ENCODE results near the gene GLOD5. TPM values are rescaled to one million over a fixed set of nuclear protein-coding genes. Genes with fewer than 3 reads are reported as not detected.
"Not testable (repeated sequence)": the region's sequence is repeated elsewhere in the genome, so short reads cannot be mapped to it uniquely, and the experiment has no call there.

The GLOD5 gene
- total RNA-seq, 1 experiment from 2014 or later, result not detected

DNA sequence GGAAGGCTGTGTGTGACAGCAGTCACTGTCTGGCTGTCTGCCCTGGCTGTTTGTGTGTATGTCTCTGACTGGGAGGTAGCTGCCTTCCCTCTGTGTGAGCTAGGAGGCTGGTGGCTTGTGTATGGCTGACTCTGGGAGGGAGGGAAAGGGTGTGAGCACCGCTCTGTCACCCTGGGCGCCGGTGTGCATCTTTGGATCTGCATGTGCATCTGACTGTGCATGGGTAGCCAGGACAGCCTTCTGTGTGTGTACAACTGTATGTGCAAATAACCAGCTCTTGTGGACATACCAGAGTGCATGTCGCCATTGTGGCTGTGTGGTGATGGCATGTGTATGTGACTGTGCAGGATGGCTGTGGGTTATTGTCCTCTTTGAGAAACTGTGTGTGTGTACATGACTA is 57.3 kb downstream of the GLOD5 start:
- no peak for DNase-seq
- no peak overlapping the region for H3K4me3 ChIP-seq (ENCODE audit: insufficient read depth, low read depth, low read length)
- H3K36me3 ChIP-seq (replicated peaks; ENCODE audit: control insufficient read depth, insufficient read depth, low read length), result peaks cover 3% of the 10 kb centered on the region
- no peaks in the 10 kb centered on the region for H3K27me3 ChIP-seq (ENCODE audit: control insufficient read depth, insufficient read depth, low read length)

DNA sequence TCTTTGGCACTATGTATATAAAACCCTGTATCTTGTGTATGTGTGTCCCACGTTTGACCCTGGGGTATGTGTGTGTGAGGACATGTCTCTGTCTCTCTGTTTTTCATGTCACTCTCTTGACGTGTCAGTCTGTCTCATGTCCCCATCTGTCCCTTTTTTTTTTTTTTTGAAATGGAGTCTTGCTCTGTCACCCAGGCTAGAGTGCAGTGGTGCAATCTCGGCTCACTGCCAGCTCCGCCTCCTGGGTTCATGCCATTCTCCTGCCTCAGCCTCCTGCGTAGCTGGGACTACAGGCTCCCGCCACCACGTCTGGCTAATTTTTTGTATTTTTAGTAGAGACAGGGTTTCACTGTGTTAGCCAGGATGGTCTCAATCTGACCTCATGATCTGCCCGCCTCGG is 57.8 kb downstream of the GLOD5 start:
- DNase-seq; H3K36me3 ChIP-seq (replicated peaks; ENCODE audit: control insufficient read depth, insufficient read depth, low read length); H3K4me3 ChIP-seq (ENCODE audit: insufficient read depth, low read depth, low read length); H3K27me3 ChIP-seq (ENCODE audit: control insufficient read depth, insufficient read depth, low read length): not testable (repeated sequence)

DNA sequence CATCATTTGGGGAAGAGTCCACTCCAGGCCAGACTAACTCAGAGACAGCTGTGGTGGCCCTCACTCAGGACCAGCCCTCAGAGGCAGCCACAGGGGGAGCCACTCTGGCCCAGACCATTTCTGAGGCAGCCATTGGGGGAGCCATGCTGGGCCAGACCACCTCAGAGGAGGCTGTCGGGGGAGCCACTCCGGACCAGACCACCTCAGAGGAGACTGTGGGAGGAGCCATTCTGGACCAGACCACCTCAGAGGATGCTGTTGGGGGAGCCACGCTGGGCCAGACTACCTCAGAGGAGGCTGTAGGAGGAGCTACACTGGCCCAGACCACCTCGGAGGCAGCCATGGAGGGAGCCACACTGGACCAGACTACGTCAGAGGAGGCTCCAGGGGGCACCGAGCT is 61.5 kb downstream of the GLOD5 start:
- Histone ChIP-seq H3K27me3 (ENCODE audit: control insufficient read depth, insufficient read depth, low read length) (peaks cover 11% of the 10 kb centered on the region), H3K36me3 (replicated peaks; ENCODE audit: control insufficient read depth, insufficient read depth, low read length) (0 out of 2 replicates have a peak, but pooled peaks cover 3% of the 10 kb centered on the region), H3K4me3 (ENCODE audit: insufficient read depth, low read depth, low read length) (no peak overlapping the region)
- no peak for DNase-seq

Other genes with a start within 250 kb of the GLOD5 start
- gene EBP, start 239.9 kb upstream of the GLOD5 start, total RNA-seq (2014; rRNA removed; shearing (Covaris generic)), result 158 and 159 TPM in 2 replicates
- 4.0 and 6.5 TPM in 2 replicates for gene TBC1D25, start 222.0 kb upstream of the GLOD5 start, total RNA-seq (2014; rRNA removed; shearing (Covaris generic))
- gene RBM3, start 187.3 kb upstream of the GLOD5 start, total RNA-seq (2014; rRNA removed; shearing (Covaris generic)), result 112 and 116 TPM in 2 replicates
- gene WDR13, start 164.3 kb upstream of the GLOD5 start, total RNA-seq (2014; rRNA removed; shearing (Covaris generic)), result 24.3 and 55.1 TPM in 2 replicates
- gene WAS, start 77.9 kb upstream of the GLOD5 start, total RNA-seq (2014; rRNA removed; shearing (Covaris generic)), result 0.67 and 0.69 TPM in 2 replicates
- 19.6 and 20.4 TPM in 2 replicates for gene SUV39H1, start 65.0 kb upstream of the GLOD5 start, total RNA-seq (2014; rRNA removed; shearing (Covaris generic))
- gene GATA1, start 24.8 kb downstream of the GLOD5 start, total RNA-seq (2014; rRNA removed; shearing (Covaris generic)), result not detected in 2 replicates
- 52.4 and 54.8 TPM in 2 replicates for gene HDAC6, start 40.3 kb downstream of the GLOD5 start, total RNA-seq (2014; rRNA removed; shearing (Covaris generic))
- 0.21 TPM in 1 of 2 replicates, not detected in the other for gene ERAS, start 64.8 kb downstream of the GLOD5 start, total RNA-seq (2014; rRNA removed; shearing (Covaris generic))
- 0.59 and 1.6 TPM in 2 replicates for gene PCSK1N, start 73.9 kb downstream of the GLOD5 start, total RNA-seq (2014; rRNA removed; shearing (Covaris generic))
- 129 and 157 TPM in 2 replicates for gene TIMM17B, start 136.0 kb downstream of the GLOD5 start, total RNA-seq (2014; rRNA removed; shearing (Covaris generic))
- gene PQBP1, start 136.2 kb downstream of the GLOD5 start, total RNA-seq (2014; rRNA removed; shearing (Covaris generic)), result 30.2 and 39.8 TPM in 2 replicates
- 12.0 and 12.3 TPM in 2 replicates for gene SLC35A2, start 149.9 kb downstream of the GLOD5 start, total RNA-seq (2014; rRNA removed; shearing (Covaris generic))
- 161 and 207 TPM in 2 replicates for gene PIM2, start 157.3 kb downstream of the GLOD5 start, total RNA-seq (2014; rRNA removed; shearing (Covaris generic))
- 32.6 and 35.1 TPM in 2 replicates for gene OTUD5, start 195.9 kb downstream of the GLOD5 start, total RNA-seq (2014; rRNA removed; shearing (Covaris generic))
- 0.76 and 1.00 TPM in 2 replicates for gene KCND1, start 210.1 kb downstream of the GLOD5 start, total RNA-seq (2014; rRNA removed; shearing (Covaris generic))
- gene GRIPAP1, start 240.5 kb downstream of the GLOD5 start, total RNA-seq (2014; rRNA removed; shearing (Covaris generic)), result 19.9 and 23.7 TPM in 2 replicates

Data from H7 (cell line).